G401 (cell line): ENCODE data around the gene SIVA1. TPM values are rescaled to one million over a fixed set of nuclear protein-coding genes. Genes with fewer than 3 reads are reported as not detected.

ENCODE experiments used
- total RNA-seq: library from RNA; depleted of rRNA; stranded (reverse); fragments of >200 nt; shearing (Covaris generic); gene quantifications from 2 replicates; pipeline ENCODE4 v1.2.3, GENCODE V29; 2014; rRNA removed

SIVA1 gene
- total RNA-seq, 1 experiment from 2014 or later, result 207 TPM

Other genes starting within 250 kb of the SIVA1 start
- not detected in 2 replicates for gene C14orf180, start 173.4 kb upstream of the SIVA1 start, total RNA-seq
- not detected in 2 replicates for gene TMEM179, start 148.4 kb upstream of the SIVA1 start, total RNA-seq
- 30.3 and 31.3 TPM in 2 replicates for gene INF2, start 63.5 kb upstream of the SIVA1 start, total RNA-seq
- gene ADSS1, start 28.9 kb upstream of the SIVA1 start, total RNA-seq, result 18.3 and 19.5 TPM in 2 replicates
- gene AKT1, start 42.6 kb downstream of the SIVA1 start, total RNA-seq, result 220 and 224 TPM in 2 replicates
- gene ZBTB42, start 48.0 kb downstream of the SIVA1 start, total RNA-seq, result 14.3 and 25.3 TPM in 2 replicates
- 10.6 and 14.4 TPM in 2 replicates for gene CEP170B, start 112.1 kb downstream of the SIVA1 start, total RNA-seq
- gene PLD4, start 171.7 kb downstream of the SIVA1 start, total RNA-seq, result not detected in 2 replicates
- 17.0 and 31.1 TPM in 2 replicates for gene AHNAK2, start 225.2 kb downstream of the SIVA1 start, total RNA-seq
- gene CLBA1, start 232.6 kb downstream of the SIVA1 start, total RNA-seq, result 10.5 and 18.0 TPM in 2 replicates